ENCODE data around the gene SCNN1G.

Gene SCNN1G

GRCh38 chr16:23254338-23254737, 71.8 kb downstream of the SCNN1G start:
- no peak for DNase-seq

- DNase-seq: no peak
Observed at GRCh38 chr16:23255000-23255399, 72.5 kb downstream of the SCNN1G start.

GRCh38 chr16:23256440-23256839, 73.9 kb downstream of the SCNN1G start:
- DNase-seq: no peak

GRCh38 chr16:23257682-23258081, 75.1 kb downstream of the SCNN1G start:
- DNase-seq: no peak

- no peak for DNase-seq
Observed at GRCh38 chr16:23258919-23259237, 76.3 kb downstream of the SCNN1G start.
